ENCODE measurements around the gene SP100. TPM values are rescaled to one million over a fixed set of nuclear protein-coding genes. Genes with fewer than 3 reads are reported as not detected.

Gene SP100
- total and polyA plus RNA-seq, 2 of the 13 experiments (the other 11 are each of a cell fraction or from before 2014, with no cell fraction given) = 12.6 to 16.5 TPM

- Histone ChIP-seq H4K20me1 (ENCODE audit: insufficient read depth, low read length) (no peaks in the 10 kb centered on the region), H3K9me3 (ENCODE audit: low read length) (no peaks in the 10 kb centered on the region), H3K4me3 (replicated peaks in 1 of 3; ENCODE audit: insufficient read depth in 1 of 3, low read depth in 2 of 3, low read length in 3 of 3) (no peak overlapping the region), H3K27ac (ENCODE audit: extremely low read length, insufficient read depth, low read length) (no peak overlapping the region), H3K27me3 (ENCODE audit: control insufficient read depth in 1 of 2, insufficient read depth in 2 of 2, low read length in 2 of 2) (no peaks in the 10 kb centered on the region), H2AFZ (ENCODE audit: low read length) (no peak overlapping the region), H3K4me1 (ENCODE audit: insufficient read depth, low read length) (no peaks in the 10 kb centered on the region), H3K9ac (ENCODE audit: insufficient read depth, low read depth, low read length) (no peak overlapping the region), H3K79me2 (ENCODE audit: insufficient read depth, low read length) (no peaks in the 10 kb centered on the region), H3K36me3 (replicated peaks in 1 of 2; ENCODE audit: control insufficient read depth in 1 of 2, insufficient read depth in 2 of 2, low read length in 2 of 2) (peaks cover 2 to 10% of the 10 kb centered on the region in 2 experiments; a peak in 3 of 5 replicates), H3K4me2 (ENCODE audit: low read depth, low read length) (no peak overlapping the region)
- POLR2A ChIA-PET = no interaction called here
- no peak for FAIRE-seq
- no peak for DNase-seq (ENCODE audit: low spot score)
- CTCF ChIA-PET (ENCODE audit: low intra/inter-chr PET ratio, low total read pairs) = no interaction called here
- no TSS peak for BruUV-seq (replicated peaks)
- in situ Hi-C loops (cut with HindIII; ENCODE audit: extremely low pct_ligation_motif_present, low pct_unique_long_range_greater_than_20kb) (no loop called here), intact Hi-C loops (cut with micrococcal nuclease; ENCODE audit: unreplicated experiment) (no loop called here)
- ATAC-seq = no peak
- TF ChIP-seq SP5 (CRISPR knock-in tag; IDR thresholded peaks at IDR 0.05; ENCODE audit: borderline replicate concordance, low read depth) (no peak), SMYD3 (CRISPR knock-in tag; IDR thresholded peaks at IDR 0.05) (no peak), PAXIP1 (CRISPR knock-in tag; conservative IDR thresholded peaks at IDR 0.05) (no peak), ZNF878 (CRISPR knock-in tag; IDR thresholded peaks at IDR 0.05) (no peak), LBX2 (CRISPR knock-in tag; IDR thresholded peaks at IDR 0.05; ENCODE audit: borderline replicate concordance) (no peak)
Observed at GRCh38 chr2:230459216-230459615, 43.2 kb downstream of the SP100 start.

Measured in HepG2 (cell line).